GM21423 (cell line): ENCODE data around the gene PPP1CC.
"Not testable (repeated sequence)": the region's sequence is repeated elsewhere in the genome, so short reads cannot be mapped to it uniquely, and the experiment has no call there.

Experiments used
- ATAC-seq: cut with Tn5 transposase; IDR thresholded peaks from one replicate; pipeline ENCODE4 v1.9.1; 2021; ENCODE audit warnings: mild to moderate bottlenecking, moderate library complexity; ENCODE audit not compliant: unreplicated experiment

PPP1CC gene

DNA sequence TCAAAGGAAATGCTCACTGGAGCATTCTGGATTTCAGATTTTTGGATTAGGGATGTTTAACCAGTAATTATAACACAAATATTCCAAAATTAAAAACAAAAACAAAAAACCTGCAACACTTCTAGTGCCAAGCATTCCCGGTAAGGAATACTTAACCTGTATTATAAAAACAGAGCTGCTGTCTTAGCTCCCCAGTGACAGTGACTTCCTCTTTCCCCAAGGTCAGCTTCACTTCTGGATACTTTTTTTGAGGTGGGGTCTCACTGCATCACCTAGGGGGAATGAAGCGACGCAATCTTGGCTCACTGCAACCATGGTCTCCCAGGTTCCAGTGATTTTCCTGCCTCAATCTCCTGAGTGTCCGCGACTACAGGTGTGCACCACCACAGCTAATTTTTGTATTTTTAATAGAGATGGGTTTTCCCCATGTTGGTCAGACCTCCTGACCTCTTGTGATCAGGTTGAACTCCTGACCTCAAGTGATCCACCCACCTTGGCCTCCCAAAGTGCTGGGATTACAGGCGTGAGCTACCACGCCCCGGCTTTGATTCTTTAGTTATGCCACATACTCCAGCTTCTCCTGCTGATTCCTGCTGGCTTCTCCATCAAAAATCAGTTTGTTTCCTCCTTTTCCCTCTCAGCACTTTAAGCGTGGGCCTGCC lies 15.9 kb downstream of the PPP1CC start:
- no peak for ATAC-seq

DNA sequence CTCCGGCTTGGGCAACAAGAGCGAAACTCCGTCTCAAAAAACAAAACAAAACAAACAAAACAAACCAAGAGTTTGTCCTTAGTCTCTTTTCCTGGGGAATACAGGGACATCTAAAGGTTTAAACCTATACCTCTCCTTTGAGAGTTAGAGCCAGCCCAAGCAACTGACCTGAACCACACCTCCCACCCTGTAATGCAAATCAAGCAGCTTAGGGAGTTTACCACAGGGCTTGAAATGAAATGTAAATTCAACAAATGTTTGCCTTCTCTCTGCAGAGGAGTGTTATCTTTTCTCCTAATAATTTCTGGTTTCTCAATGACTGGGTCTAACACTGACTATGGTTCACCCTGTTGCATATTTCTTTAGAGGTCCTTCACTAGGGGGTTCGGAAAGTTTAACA lies 16.7 kb downstream of the PPP1CC start:
- ATAC-seq = no peak

DNA sequence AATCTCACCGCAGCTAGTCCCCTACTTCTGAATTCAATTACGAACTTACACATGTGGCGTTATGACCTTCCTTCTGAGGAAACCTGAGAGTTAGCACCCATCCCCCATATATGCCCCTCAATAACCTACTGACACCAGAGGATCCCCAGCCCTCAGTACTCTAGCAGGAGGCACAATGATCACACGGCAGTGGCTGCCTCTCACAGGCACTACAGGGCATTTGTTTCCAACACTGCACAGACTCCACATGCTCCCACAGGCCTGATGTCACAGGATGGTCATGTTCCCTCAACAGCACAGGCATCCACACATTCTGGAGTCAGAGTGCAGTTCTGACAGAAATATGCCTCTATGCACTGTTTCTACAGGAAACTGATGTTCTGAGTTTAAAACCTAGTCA lies 17.4 kb downstream of the PPP1CC start:
- no peak for ATAC-seq

DNA sequence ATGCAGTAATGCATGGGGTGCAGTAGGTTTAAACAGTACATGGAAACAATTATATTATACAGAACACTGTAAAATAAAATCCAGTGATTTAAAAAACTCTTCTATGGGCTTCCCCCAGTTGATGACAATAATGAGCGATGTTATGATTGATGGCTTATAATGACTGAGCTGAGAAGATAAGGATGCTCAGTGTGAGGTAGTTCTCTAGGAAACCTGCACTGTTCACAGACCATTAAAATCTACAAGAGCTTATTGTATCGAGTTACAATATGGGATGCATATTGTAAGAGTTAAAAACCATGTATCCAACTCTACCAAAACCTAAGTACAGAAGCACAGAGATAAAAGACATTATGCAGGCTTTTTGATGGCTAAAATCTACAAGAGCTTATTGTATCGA lies 19.8 kb downstream of the PPP1CC start:
- ATAC-seq = not testable (repeated sequence)

DNA sequence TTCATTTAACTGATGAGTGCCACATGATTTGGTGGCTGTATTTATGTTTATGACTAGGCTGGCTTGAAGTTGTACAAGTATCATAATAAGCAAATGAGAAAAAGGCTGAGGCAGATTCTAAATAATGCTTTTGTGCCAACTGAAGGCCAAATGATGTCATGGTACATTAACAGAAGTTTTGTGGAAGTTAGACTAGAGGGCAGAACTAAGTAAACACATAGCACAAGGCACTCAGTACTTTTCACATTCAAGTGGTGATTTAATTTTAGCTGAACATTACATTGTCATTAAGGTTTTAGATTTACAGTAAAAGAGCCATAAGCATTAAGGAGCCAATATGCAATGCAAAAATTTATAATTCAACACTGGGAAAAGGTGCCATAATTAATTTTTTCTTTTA lies 21.1 kb downstream of the PPP1CC start:
- ATAC-seq = no peak

DNA sequence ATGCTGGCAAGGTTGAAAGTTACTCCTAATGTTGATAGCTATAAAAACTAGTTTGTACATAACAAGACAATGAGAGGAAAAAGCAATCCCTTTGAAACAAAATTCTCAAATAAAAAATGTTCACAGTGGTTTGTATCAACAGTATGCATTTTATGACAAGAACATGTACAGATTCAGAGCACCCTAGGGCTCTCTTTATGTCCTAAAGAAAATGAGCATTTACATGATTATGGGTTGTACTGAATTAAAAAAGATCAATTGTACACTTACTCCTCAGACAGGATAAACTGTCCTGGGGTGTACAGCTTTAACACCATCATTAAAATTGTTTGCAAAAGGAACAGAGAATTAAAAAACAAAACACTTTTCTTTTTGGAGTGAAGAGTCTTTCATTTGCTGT lies 22.2 kb downstream of the PPP1CC start:
- ATAC-seq = no peak

DNA sequence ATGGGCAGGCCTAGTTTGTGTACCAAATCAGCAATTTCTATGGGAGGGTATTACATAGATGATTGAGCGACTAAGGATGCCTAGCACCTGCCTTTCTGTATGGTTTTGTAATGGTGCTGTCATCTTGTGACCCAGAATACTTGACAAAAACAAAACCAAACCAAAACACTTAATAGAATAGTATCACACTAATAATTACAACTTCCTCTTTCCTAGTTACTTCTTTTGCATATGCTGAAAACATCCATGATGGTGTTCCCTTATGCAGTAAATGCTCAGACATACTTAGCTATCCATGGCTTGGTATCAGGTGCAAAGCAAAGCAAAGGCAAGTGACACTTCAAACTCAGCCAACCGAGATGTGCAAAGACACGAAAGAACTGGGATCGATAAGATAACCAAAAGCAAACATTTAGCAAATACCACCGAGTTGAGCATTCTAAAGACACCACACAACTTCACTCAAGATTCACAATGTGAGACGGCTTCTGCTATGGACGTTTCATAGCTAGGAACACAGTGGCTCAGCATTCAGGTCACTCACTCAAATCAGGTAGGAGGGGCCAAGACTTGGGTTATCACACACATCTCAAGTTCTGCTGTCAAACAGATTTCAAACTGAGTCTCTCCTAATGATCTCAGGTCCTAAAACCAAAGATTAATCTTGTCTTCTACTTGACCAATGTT lies 24.3 kb downstream of the PPP1CC start:
- peak; percentile 43 for ATAC-seq

DNA sequence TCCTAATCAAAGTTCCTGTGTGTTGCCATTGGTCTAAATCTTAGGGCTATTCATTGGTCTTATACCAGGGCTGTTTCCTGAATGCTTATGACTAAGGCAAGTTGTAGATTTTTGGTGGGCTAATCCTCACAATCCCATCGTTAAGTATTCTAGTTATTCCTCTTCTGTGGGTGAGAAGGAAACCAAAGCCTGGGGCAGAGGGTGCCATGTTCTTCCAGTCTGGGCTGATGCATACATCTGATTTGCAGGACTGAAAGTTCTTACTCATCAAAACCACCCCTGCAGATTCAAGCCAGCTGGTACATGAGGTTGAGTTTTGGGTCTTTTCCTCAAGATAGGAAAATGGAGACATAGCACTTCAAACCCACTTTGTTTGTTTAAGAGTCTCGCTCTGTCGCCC lies 25.7 kb downstream of the PPP1CC start:
- ATAC-seq = no peak

DNA sequence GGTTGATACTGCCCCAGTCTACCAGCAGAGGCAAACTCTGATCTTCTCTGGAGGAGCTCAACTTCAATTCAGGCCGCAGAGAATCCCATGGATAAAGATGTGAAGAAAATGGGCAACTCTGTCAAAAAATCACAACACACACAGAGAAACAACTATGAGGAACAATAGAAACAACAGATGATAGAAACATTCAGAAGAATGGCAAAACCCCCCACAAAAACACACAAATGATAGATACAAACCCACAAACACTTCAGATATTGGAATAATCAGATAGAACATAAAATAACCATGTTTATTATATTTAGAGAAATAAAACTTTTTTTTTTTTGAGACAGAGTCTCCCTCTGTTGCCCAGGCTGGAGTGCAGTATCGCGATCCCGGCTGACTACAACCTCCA lies 33.8 kb downstream of the PPP1CC start:
- no peak for ATAC-seq

DNA sequence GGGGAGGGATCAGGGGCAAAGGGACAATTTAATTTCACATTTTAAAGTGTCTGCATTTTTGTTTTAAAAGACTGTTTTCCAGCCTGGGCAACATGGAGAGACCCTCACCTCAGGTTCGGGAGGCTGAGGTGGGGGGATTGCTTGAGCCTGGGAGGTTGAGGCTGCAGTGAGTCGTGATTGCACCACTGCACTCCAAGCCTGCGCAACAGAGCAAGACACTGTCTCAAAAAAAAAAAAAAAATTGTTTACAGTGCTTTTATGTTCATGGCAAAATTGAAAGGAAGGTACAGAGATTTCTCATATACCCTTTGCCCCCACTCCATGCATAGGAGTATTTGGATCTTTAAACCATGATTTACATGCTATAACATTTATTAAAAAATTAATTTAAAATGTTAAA lies 37.4 kb downstream of the PPP1CC start:
- ATAC-seq = no peak

DNA sequence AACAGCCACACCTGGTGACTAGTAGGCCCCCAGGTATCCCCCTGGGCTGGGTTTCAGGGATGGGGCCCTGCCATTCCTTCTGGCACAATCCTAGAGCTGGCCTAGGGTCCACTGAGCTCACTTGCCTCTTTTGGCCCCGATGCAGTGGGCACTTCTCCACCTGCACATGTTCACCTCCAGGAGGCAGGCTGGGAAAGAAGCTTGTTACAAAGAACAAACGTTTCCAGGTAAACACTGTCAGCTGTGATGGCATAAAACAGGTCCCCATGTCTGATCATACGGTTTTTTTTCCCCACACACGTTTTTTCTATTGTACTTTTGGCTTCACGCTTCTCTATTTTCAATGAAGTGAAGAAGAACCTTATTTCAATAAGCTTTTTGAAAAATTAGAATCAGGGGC lies 37.9 kb downstream of the PPP1CC start:
- no peak for ATAC-seq

DNA sequence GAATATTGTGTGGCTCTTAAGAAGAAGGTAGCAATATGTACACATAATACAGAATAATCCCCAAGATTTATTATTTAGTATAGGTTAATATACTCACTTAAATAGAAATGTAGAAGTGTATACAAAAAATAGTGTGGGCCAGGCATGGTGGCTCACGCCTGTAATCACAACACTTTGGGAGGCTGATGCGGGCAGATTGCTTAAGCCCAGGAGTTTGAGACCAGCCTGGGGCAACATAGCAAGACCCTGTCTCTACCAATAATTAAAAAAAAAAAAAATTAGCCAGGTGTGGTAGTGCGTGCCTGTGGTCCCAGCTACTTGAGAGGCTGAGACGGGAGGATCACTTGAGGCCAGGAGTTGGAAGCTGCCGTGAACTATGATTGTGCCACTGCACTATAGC lies 38.5 kb downstream of the PPP1CC start:
- ATAC-seq = no peak

DNA sequence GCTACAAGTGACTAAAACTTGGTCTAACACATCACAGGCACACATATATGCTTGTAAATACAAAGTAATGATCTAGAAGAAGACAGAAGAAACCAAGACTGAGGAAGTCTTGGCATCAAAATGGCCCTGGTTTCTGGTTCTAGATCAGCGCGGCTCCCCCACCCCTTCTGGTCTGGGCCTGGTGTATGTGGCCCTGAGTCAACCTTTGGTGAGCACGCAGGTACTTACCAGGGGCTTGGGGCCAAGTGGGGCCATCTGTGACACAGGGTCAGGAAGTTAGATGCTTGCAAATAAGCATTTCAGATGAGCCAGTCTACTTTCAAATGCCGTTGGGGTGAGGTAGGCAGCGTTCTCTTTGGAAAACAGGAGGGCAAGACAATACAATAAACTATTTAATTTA lies 40.6 kb downstream of the PPP1CC start:
- no peak for ATAC-seq

DNA sequence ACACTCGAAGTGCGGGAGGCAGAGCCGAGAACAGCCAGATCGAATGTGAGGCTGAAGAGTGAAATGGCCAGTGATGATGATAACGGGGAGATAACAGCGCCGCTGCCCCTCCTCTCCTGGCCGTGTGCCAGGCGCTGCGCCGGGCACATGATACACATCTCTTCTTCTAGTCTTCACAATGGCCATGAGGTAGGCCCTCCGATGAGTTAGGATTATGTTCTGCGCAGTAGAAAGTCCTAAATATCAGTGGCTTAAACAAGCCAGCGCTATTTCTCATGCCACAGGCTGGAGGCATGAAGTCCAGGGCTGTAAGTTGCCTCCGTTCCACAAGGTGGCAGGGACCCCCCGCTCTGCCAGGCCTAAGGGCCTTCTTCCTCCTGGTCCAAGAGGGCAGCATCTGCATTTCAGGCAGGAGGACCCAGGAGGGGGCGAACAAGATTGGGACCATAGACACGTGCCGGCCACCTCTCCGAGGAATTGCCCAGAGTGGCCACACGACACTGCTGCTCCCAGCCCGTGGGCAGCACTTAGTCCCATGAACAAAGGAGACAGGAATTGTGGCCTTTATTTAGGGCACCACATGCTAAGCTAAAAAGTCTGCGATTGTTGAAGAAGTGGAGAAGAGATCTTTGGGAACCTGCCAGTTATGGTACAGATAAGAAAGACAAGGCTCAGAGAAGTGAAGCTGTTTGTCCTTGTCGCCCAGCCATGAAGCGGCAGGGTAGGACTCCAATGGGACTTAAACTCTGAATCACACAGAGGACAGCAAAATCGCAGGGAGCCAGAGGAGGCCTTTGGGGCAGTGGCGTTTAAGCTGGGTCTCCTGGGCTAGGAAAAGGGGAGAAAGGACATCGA lies 42.9 kb downstream of the PPP1CC start:
- ATAC-seq = no peak

DNA sequence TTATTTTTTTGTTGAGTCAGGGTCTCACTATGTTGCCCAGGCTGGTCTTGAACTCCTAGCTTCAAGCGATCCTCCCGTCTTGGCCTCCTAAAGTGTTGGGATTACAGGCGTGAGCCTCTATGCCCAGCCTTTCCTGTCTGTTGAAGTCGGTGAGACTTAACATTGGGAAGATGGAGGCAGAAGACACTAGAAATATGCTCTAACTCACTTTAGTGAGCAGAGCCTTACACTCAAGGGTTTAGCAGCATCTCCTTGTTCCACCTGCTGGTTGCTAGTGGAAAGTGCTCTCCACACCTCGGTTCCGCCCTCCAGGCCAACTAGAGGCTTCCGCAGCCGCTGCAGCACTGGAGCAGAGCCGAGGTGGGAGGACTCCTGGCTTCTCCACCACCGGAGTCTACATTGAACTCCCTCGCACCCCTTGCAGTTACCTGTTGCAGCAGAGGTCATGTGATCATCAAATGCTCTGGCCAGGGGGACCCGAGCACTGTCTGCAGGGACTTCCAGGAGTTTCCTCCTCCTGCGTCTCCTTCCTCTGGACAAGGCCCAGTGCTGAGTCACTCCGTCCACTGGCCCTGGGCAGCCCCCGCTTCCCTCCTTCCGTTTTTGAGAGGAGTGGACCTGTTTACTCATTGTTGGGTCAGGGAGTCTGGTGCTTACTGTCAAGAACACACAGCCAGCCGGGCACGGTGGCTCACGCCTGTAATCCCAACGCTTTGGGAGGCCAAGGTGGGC lies 44.4 kb downstream of the PPP1CC start:
- peak; percentile 81 for ATAC-seq

DNA sequence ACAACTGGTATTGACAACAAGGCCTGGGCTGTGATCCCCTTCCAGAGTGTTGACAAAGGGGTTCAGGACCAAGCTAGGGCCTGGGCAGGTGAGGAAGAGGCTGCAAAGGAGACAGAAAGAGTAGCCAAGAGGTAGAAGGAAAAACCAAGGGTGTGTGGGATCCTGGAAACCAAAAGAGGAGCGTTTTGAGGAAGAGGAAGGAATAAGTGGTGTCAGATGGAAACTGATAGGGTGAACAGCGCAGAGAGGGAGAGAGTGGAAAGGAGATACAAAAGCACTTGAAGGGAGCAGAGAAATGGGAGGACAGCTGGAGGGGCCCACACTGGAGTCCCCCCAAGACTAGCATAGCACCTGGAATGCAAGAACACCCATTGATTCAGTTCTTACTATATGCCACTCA lies 45.5 kb downstream of the PPP1CC start:
- no peak for ATAC-seq

DNA sequence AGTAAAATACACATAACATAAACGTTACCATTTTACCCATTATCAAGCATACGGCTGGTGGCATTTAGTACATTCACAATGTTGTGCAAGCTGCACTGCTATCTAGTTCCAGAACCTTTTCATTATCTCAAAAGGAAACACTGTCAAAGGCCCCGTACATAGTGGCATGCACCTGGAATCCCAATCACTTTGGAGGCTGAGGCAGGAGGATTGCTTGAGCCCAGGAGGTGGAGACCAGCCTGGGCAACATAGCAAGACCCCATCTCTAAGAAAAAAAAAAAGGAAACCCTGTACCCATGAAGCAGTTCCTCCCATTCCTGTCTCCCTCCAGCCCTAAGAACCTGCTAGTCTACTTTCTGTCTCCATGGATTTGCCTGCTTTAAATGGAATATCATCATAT lies 46.4 kb downstream of the PPP1CC start:
- ATAC-seq = no peak

DNA sequence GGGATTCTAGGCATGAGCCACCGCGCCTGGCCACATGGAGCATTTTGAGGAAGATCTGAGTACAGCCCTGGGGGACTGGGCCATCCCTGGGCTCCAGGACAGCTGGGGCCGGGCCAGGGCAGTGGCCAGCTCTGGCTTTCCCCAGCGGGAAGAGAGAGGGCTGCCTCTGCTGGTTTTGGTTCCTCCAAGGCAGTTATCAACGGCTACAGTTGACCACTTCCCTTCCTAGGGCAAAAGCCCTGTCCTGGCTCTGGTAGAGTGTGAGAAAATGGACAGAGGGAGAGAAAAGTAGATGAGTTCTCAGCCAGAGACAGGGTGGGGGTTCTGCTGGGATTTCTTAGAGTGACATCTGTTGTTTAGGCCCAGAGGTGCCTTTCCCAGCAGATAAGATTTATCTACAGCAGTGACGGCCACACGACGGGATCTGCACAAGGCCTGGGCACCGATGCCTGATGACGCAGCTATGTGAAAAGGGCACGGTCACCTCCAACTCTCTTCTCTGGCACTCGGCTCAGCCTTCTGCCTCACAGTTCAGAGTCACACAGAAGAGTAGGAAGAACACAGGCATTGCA lies 48.3 kb downstream of the PPP1CC start:
- no peak for ATAC-seq

DNA sequence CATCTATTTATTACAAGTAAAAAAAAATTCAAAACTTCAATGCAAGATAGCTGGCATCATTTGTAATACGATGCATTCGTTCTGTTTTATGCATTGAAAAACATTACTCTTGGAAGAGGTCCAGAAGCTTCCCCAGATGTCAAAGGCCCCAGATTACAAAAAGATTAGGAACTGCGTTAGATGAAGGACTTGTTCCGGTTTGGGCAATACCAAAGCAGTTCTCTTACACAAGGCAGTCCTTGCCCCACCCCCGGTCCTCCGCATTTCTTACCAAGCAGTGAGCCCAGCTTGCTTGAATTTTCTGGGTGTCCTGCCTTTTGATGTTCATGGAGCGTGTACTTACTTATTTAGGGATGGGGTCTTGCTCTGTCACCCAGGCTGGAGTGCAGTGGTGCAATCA lies 49.0 kb downstream of the PPP1CC start:
- ATAC-seq = no peak

DNA sequence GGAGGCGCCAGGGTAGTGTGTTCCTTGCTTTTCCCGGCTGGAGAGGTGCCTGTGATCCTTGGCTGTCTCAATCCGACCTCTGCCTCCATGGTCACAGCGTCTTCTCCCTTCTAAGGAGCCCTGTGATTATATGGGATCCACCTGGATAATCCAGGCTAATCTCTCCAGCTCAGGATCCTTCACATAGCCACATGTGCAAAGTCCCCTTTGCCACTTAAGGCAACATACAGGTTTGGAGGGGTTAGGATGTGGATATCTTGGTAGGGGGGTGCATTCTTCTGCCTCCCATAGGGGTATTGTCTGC lies 52.6 kb downstream of the PPP1CC start:
- ATAC-seq = no peak
